Astrocyte (in vitro differentiated cells and primary cell): Measurements from ENCODE around the gene SLCO2A1.

Experiments used
- CTCF ChIP-seq: IDR thresholded peaks from 2 replicates; pipeline ENCODE4 v1.5.1; 2011; ENCODE audit warnings: low read depth, mild to moderate bottlenecking, inconsistent platforms, low read length, moderate library complexity; ENCODE audit not compliant: insufficient read depth
- EZH2 ChIP-seq: IDR thresholded peaks from 2 replicates; pipeline ENCODE4 v1.6.1; 2012; ENCODE audit warnings: mild to moderate bottlenecking, low read length, inconsistent platforms; ENCODE audit not compliant: insufficient read depth

DNA sequence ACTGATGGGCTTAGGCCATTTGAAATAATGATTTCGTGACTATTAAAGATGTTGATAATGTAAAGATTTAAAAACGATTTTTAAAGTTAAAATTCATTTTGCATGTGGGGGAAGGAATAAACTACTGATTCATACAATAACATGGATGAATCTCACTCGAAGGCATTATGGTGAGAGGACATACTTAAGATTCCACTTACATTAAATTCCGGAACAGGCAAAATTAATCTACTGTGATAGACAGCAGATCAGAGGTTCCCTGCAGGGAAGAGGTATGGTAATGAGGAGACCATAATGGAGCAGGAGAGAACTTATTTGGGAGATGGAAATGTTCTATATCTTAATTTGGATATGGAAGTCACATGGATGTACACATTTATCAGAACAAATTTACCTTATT, 105.7 kb downstream of the SLCO2A1 start:
- TF ChIP-seq CTCF = no peak
- no peak for TF ChIP-seq EZH2
